Measurements from ENCODE around the gene PTCD1. TPM values are rescaled to one million over a fixed set of nuclear protein-coding genes. Genes with fewer than 3 reads are reported as not detected.

PTCD1 gene
- polyA plus RNA-seq, 1 donor (not counting 4 experiments of a cell fraction or from before 2014, with no cell fraction given): 2.8 TPM

DNA sequence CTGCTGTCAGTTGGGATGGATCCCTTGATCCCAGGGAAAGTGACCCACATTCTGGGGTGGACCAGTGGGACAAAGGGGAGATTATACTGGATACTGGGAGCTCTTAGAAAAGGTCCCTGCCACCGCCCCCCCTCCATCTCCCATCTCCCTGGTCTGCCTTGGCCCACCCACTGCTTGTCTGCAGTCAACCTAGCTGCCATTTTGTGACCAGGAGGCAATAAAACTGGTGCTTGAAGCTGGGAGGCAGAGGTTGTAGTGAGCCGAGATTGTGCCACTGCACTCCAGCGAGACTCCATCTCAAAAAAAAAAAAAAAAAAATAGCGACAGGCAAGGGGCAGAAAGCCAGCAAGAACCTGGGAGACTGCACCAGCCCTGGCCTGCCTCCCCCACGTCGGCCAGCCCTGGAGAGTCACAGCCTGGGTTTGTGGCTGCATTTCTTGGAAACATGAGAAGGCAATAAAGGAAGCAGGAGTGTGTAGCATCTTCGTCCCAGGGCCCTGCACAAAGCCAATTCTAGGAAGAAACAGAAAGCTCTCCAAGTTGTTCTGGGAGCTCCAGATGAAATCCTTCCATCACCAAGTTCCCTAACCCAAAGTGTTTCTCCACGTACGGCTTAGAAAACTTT is 68.7 kb downstream of the PTCD1 start:
- Histone ChIP-seq H3K27me3 (ENCODE audit: control insufficient read depth, extremely low read depth, insufficient read depth, low read length) (no peaks in the 10 kb centered on the region), H3K4me1 (ENCODE audit: control insufficient read depth, extremely low read depth, insufficient read depth, low read length) (peaks cover 20% of the 10 kb centered on the region), H4K20me1 (ENCODE audit: control insufficient read depth, extremely low read depth, insufficient read depth, low read length) (no peaks in the 10 kb centered on the region), H3K4me2 (ENCODE audit: control insufficient read depth, extremely low read depth, insufficient read depth, low read depth, low read length) (no peak overlapping the region), H3K4me3 (ENCODE audit: control insufficient read depth in 2 of 3, extremely low read depth in 1 of 3, insufficient read depth in 2 of 3, low read depth in 1 of 3, low read length in 3 of 3) (no peak overlapping the region), H3K36me3 (ENCODE audit: control insufficient read depth in 2 of 2, extremely low read depth in 1 of 2, insufficient read depth in 2 of 2, low read length in 2 of 2) (peaks cover 17 to 18% of the 10 kb centered on the region in 2 experiments), H2AFZ (ENCODE audit: control insufficient read depth, low read length) (no peak overlapping the region), H3K79me2 (ENCODE audit: control insufficient read depth, insufficient read depth, low read length) (no peaks in the 10 kb centered on the region), H3K9ac (ENCODE audit: control insufficient read depth, extremely low read depth, insufficient read depth, low read length) (no peak overlapping the region), H3K9me3 (ENCODE audit: control insufficient read depth, low read depth, low read length) (no peaks in the 10 kb centered on the region), H3K9me1 (ENCODE audit: control insufficient read depth, extremely low read depth, insufficient read depth, low read length) (no peaks in the 10 kb centered on the region), H3K27ac (ENCODE audit: control insufficient read depth, insufficient read depth, low read length) (no peak overlapping the region)
- FAIRE-seq (no peak), DNase-seq (ENCODE audit: low read depth, low spot score) (no peak)
- no peak for TF ChIP-seq EZH2 (IDR thresholded peaks at IDR 0.05; ENCODE audit: low read length)
- TF ChIP-seq, protein P1, sequence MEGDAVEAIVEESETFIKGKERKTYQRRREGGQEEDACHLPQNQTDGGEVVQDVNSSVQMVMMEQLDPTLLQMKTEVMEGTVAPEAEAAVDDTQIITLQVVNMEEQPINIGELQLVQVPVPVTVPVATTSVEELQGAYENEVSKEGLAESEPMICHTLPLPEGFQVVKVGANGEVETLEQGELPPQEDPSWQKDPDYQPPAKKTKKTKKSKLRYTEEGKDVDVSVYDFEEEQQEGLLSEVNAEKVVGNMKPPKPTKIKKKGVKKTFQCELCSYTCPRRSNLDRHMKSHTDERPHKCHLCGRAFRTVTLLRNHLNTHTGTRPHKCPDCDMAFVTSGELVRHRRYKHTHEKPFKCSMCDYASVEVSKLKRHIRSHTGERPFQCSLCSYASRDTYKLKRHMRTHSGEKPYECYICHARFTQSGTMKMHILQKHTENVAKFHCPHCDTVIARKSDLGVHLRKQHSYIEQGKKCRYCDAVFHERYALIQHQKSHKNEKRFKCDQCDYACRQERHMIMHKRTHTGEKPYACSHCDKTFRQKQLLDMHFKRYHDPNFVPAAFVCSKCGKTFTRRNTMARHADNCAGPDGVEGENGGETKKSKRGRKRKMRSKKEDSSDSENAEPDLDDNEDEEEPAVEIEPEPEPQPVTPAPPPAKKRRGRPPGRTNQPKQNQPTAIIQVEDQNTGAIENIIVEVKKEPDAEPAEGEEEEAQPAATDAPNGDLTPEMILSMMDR (optimal IDR thresholded peaks at IDR 0.05 in 1 of 3, IDR thresholded peaks at IDR 0.05 in 1 of 3, conservative IDR thresholded peaks at IDR 0.05 in 1 of 3; ENCODE audit: extremely low read depth in 1 of 3, insufficient read depth in 2 of 3, low read length in 3 of 3): no peak
- dilution Hi-C loops (cut with MboI; ENCODE audit: extremely low pct_ligation_motif_present, low sequenced_read_pairs): no loop called here

DNA sequence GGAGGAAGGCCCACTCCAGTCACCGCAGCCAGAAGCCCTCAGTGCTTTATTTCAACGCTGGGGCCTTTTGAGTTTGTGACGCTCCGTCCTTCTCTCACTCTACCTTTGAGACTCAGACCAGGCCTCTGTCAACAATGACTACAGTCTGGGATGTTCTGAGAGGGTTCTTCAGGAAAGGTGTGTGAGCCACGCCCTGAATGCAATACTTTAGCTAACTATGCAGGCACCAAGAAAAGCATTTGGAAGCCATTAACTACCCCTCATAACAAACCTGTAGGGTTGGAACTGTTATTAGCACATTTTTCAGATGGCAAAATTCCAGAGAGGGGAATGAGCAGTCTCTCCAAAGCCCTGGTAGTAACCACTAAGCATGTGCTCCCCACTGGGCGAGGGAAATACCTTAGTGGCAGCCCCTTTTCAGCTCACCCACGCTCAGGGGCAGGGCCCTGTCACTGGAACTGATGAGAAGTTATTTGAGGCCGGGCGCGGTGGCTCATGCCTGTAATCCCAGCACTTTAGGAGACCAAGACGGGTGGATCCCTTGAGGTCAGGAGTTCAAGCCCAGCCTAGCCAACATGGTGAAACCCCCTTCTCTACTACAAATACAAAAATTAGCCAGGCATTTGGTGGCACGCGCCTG is 69.7 kb downstream of the PTCD1 start:
- H3K9ac ChIP-seq (ENCODE audit: control insufficient read depth, extremely low read depth, insufficient read depth, low read length): no peak overlapping the region
- peaks cover 20% of the 10 kb centered on the region for H3K4me1 ChIP-seq (ENCODE audit: control insufficient read depth, extremely low read depth, insufficient read depth, low read length)
- peaks cover 19% of the 10 kb centered on the region in 2 experiments for H3K36me3 ChIP-seq (ENCODE audit: control insufficient read depth in 2 of 2, extremely low read depth in 1 of 2, insufficient read depth in 2 of 2, low read length in 2 of 2)
- no peak overlapping the region for H3K27ac ChIP-seq (ENCODE audit: control insufficient read depth, insufficient read depth, low read length)
- no peak for DNase-seq (ENCODE audit: low read depth, low spot score)
- no peak overlapping the region for H2AFZ ChIP-seq (ENCODE audit: control insufficient read depth, low read length)
- H3K9me1 ChIP-seq (ENCODE audit: control insufficient read depth, extremely low read depth, insufficient read depth, low read length): no peaks in the 10 kb centered on the region
- H4K20me1 ChIP-seq (ENCODE audit: control insufficient read depth, extremely low read depth, insufficient read depth, low read length): no peaks in the 10 kb centered on the region
- FAIRE-seq: no peak
- no peak overlapping the region for H3K4me3 ChIP-seq (ENCODE audit: control insufficient read depth in 2 of 3, extremely low read depth in 1 of 3, insufficient read depth in 2 of 3, low read depth in 1 of 3, low read length in 3 of 3)
- dilution Hi-C loops (cut with MboI; ENCODE audit: extremely low pct_ligation_motif_present, low sequenced_read_pairs): no loop called here
- H3K9me3 ChIP-seq (ENCODE audit: control insufficient read depth, low read depth, low read length): no peaks in the 10 kb centered on the region
- no peak for TF ChIP-seq EZH2 (IDR thresholded peaks at IDR 0.05; ENCODE audit: low read length)
- TF ChIP-seq, protein P1 (optimal IDR thresholded peaks at IDR 0.05 in 1 of 3, IDR thresholded peaks at IDR 0.05 in 1 of 3, conservative IDR thresholded peaks at IDR 0.05 in 1 of 3; ENCODE audit: extremely low read depth in 1 of 3, insufficient read depth in 2 of 3, low read length in 3 of 3): no peak
- H3K27me3 ChIP-seq (ENCODE audit: control insufficient read depth, extremely low read depth, insufficient read depth, low read length): no peaks in the 10 kb centered on the region
- no peak overlapping the region for H3K4me2 ChIP-seq (ENCODE audit: control insufficient read depth, extremely low read depth, insufficient read depth, low read depth, low read length)
- H3K79me2 ChIP-seq (ENCODE audit: control insufficient read depth, insufficient read depth, low read length): no peaks in the 10 kb centered on the region

Other genes starting within 250 kb of the PTCD1 start
- 0.21 to 0.50 TPM (median 0.39 TPM) in 3 replicates for gene KPNA7, start 230.7 kb downstream of the PTCD1 start, polyA plus RNA-seq
- 0.55 to 2.2 TPM (median 0.69 TPM) in 3 replicates for gene MYH16, start 166.0 kb downstream of the PTCD1 start, polyA plus RNA-seq
- gene ARPC1A, start 112.9 kb downstream of the PTCD1 start, polyA plus RNA-seq: 123 to 265 TPM (median 133 TPM) in 3 replicates
- 352 to 488 TPM (median 383 TPM) in 3 replicates for gene ARPC1B, start 64.1 kb downstream of the PTCD1 start, polyA plus RNA-seq
- gene PDAP1, start 30.2 kb downstream of the PTCD1 start, polyA plus RNA-seq: 35.6 to 137 TPM (median 99.1 TPM) in 3 replicates
- 35.8 to 73.3 TPM (median 70.1 TPM) in 3 replicates for gene BUD31, start 29.8 kb downstream of the PTCD1 start, polyA plus RNA-seq
- 21.8 to 28.6 TPM (median 25.0 TPM) in 3 replicates for gene CPSF4, start 145 bp upstream of the PTCD1 start, polyA plus RNA-seq
- gene ATP5MF, start 27.4 kb upstream of the PTCD1 start, polyA plus RNA-seq: 741 to 2,588 TPM (median 871 TPM) in 3 replicates
- 5.4 to 17.5 TPM (median 14.7 TPM) in 3 replicates for gene ZNF789, start 34.1 kb upstream of the PTCD1 start, polyA plus RNA-seq
- 9.1 to 10.4 TPM (median 10.1 TPM) in 3 replicates for gene ZNF394, start 61.5 kb upstream of the PTCD1 start, polyA plus RNA-seq
- gene ZKSCAN5, start 65.9 kb upstream of the PTCD1 start, polyA plus RNA-seq: 7.4 to 8.4 TPM (median 8.4 TPM) in 3 replicates
- gene FAM200A, start 113.3 kb upstream of the PTCD1 start, polyA plus RNA-seq: 5.5 to 7.6 TPM (median 5.7 TPM) in 3 replicates
- gene ZNF655, start 119.8 kb upstream of the PTCD1 start, polyA plus RNA-seq: 46.2 to 71.1 TPM (median 59.6 TPM) in 3 replicates
- gene TMEM225B, start 159.5 kb upstream of the PTCD1 start, polyA plus RNA-seq: 0.18 to 0.26 TPM (median 0.23 TPM) in 3 replicates
- 10.3 to 13.1 TPM (median 11.6 TPM) in 3 replicates for gene ZSCAN25, start 178.1 kb upstream of the PTCD1 start, polyA plus RNA-seq
- gene CYP3A5, start 241.2 kb upstream of the PTCD1 start, polyA plus RNA-seq: 2.0 to 4.5 TPM (median 3.4 TPM) in 3 replicates